ENCODE measurements around the gene MSI2.
"Not testable (repeated sequence)": the region's sequence is repeated elsewhere in the genome, so short reads cannot be mapped to it uniquely, and the experiment has no call there.

Gene MSI2

GRCh38 chr17:57498443-57498842, 242.1 kb downstream of the MSI2 start:
- no peak for TF ChIP-seq CTCF (conservative IDR thresholded peaks at IDR 0.05)
- H3K27ac ChIP-seq: no peak overlapping the region

DNA sequence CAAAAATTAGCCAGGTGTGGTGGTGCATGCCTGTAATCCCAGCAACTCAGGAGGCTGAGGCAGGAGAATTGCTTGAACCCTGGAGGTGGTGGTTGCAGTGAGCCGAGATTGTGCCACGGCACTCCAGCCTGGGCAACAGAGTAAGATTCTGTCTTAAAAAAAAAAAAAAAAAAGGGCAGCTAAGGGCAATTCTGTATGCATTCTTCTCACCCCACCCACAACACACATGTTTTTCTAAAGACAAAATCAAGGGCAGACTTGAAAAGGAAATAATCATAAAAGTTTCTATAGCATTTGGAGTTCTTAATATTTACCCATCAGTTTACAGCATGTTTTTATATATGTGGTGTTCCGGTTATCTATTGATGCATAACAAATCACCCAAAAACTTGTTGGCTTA, 242.9 kb downstream of the MSI2 start:
- not testable (repeated sequence) for H3K27ac ChIP-seq

GRCh38 chr17:57499648-57500049, 243.3 kb downstream of the MSI2 start:
- H3K27ac ChIP-seq: no peak overlapping the region
- TF ChIP-seq CTCF (conservative IDR thresholded peaks at IDR 0.05): no peak; the same call in 1 of the 2 replicates

DNA sequence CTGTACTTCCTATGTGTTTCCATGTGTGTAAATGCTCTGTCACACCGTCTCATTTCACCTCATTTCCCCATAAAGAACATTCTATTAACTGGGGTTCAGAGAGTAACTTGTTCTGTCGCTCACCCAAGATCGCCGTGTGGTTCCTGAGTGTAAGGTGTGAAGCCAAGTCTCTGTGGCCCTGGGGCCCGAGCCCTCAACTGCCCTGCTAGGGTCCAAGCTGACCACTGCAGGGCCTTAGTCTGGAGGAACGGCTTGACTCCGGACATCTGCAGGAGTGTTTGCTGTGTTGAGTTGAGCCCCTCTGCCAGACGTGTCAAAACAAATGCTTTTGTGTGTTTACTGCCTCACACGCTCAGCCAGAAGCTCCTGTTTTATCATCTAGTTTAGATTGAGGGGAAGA, 244.7 kb downstream of the MSI2 start:
- H3K27ac ChIP-seq: no peak overlapping the region
- TF ChIP-seq CTCF (conservative IDR thresholded peaks at IDR 0.05): no peak

DNA sequence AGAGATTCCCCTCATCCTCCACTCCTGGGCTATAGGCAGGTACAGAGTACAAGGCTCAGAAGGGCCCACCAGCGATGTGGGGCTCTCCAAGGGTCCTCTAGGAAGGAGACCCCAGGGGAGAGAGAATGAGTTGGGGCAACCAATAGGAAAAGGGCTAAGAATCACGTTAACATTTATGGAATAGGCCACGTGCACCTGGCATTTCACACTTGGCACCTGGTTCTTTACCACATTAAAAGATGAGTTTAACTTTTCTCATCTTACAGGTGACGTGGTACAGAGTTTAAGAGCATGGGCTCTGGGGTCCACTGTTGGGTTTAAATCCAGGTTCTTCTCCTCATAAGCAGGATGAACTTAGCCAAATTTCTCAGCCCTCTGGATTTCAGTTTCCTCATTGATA, 245.7 kb downstream of the MSI2 start:
- no peak for TF ChIP-seq CTCF (conservative IDR thresholded peaks at IDR 0.05)
- no peak overlapping the region for H3K27ac ChIP-seq

DNA sequence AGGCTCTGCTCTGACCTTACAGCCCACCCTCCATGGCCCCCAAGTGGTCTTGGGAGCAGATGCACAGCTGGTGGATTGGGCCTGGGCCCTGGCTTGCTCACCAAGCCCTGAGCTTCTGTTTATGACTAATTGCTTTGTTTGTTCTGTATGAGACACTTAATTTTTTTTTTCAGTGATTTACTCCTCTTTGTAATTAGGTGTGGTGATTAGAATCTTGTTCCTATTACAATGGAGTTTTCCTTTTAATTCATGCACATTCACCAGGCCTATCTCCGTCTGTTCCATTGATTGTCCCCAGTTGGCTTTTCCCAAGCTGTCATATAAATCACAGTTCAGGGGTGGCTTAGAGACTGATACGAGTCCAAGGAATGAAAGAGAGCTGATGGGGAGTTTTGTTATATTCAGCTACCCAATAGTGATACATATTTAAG, 246.5 kb downstream of the MSI2 start:
- no peak for TF ChIP-seq CTCF (conservative IDR thresholded peaks at IDR 0.05)
- H3K27ac ChIP-seq: no peak overlapping the region

GRCh38 chr17:57504208-57504607, 247.9 kb downstream of the MSI2 start:
- TF ChIP-seq CTCF (conservative IDR thresholded peaks at IDR 0.05): no peak

GRCh38 chr17:57505841-57506773, 249.8 kb downstream of the MSI2 start:
- H3K27ac ChIP-seq: no peak overlapping the region
- no peak for TF ChIP-seq CTCF (conservative IDR thresholded peaks at IDR 0.05)

More at GRCh38 chr17:57504208-57504607, 247.9 kb downstream of the MSI2 start:
- H3K27ac ChIP-seq: no peak overlapping the region

All from VCaP (cell line).